T-cell (primary cell): Measurements from ENCODE around the gene PPIL3. TPM values are rescaled to one million over a fixed set of nuclear protein-coding genes. Genes with fewer than 3 reads are reported as not detected.
A peak's percentile ranks its signal among the peaks of the same experiment; 100 is the strongest.
"Not testable (repeated sequence)": the region's sequence is repeated elsewhere in the genome, so short reads cannot be mapped to it uniquely, and the experiment has no call there.

Experiments used
- ATAC-seq, 4 experiments: fragments of 200-7000 bp in 3 of 4; fragments of 150-1000 bp in 1 of 4; cut with Tn5 transposase; replicated peaks in 1 of 4; 1 replicate in 3 of 4; 2 replicates in 1 of 4; pipeline ENCODE4 v1.10.0; 2021; ENCODE audit warnings: moderate library complexity in 3 of 4, mild to moderate bottlenecking in 2 of 4, moderate number of reproducible peaks in 1 of 4
- CTCF ChIA-PET, 2 donors: fragments of 300-600 bp; sonication (Branson Sonifier 250); formaldehyde crosslinking; loops; one replicate each; lab custom pipeline; 2022; ENCODE audit warnings: antibody characterized with exemption in 2 of 2; lab: Charles Lee
- POLR2A ChIA-PET, 2 donors: fragments of 300-600 bp; sonication (Branson Sonifier 250); formaldehyde crosslinking; loops; one replicate each; lab custom pipeline; 2022; ENCODE audit warnings: antibody characterized with exemption in 2 of 2; lab: Charles Lee
- DNase-seq, 35 experiments: peaks; one replicate each; pipeline versions ENCODE4 v3.0.0 to v3.0.0-alpha.2; 2013 to 2023
- H3K27ac ChIP-seq: one replicate; pipeline ENCODE4 v1.5.1; 2013; ENCODE audit warnings: low read length
- H3K27me3 ChIP-seq, 2 experiments: replicated peaks in 1 of 2; 1 replicate in 1 of 2; 2 replicates in 1 of 2; pipeline versions ENCODE4 v1.6.1 to v1.7.0; 2013; ENCODE audit warnings: low read length in 1 of 2, mixed read lengths in 1 of 2; ENCODE audit not compliant: control insufficient read depth in 2 of 2, insufficient read depth in 2 of 2; ENCODE audit errors: extremely low read depth in 1 of 2
- H3K36me3 ChIP-seq, 2 donors: 1 replicate in 1 of 2; 2 replicates in 1 of 2; pipeline versions ENCODE4 v1.6.1 to v1.7.0; 2013; ENCODE audit warnings: low read length in 1 of 2; ENCODE audit not compliant: control insufficient read depth in 2 of 2, insufficient read depth in 1 of 2; ENCODE audit errors: extremely low read depth in 1 of 2
- H3K4me1 ChIP-seq, 2 experiments: 1 replicate in 1 of 2; 2 replicates in 1 of 2; pipeline versions ENCODE4 v1.6.1 to v1.7.0; 2013; ENCODE audit warnings: low read length in 2 of 2, mixed read lengths in 1 of 2; ENCODE audit not compliant: insufficient read depth in 2 of 2, control insufficient read depth in 1 of 2; ENCODE audit errors: extremely low read depth in 1 of 2
- H3K4me3 ChIP-seq, 2 donors: 1 replicate in 1 of 2; 2 replicates in 1 of 2; pipeline versions ENCODE4 v1.5.1 to v1.7.0; 2013; ENCODE audit warnings: mild to moderate bottlenecking in 2 of 2, low read length in 1 of 2, moderate library complexity in 1 of 2; ENCODE audit not compliant: control insufficient read depth in 1 of 2; ENCODE audit errors: extremely low read depth in 1 of 2
- H3K9me3 ChIP-seq: 2 replicates; pipeline ENCODE4 v1.7.0; 2013
- H3K27ac Mint-ChIP-seq, 2 donors: one replicate each; pipeline ENCODE4 v1.8.0; 2020 to 2021; ENCODE audit warnings: mild to moderate bottlenecking in 2 of 2, mixed read lengths in 2 of 2
- H3K27me3 Mint-ChIP-seq, 2 donors: one replicate each; pipeline ENCODE4 v1.8.0; 2021 to 2022; ENCODE audit warnings: mixed read lengths in 2 of 2
- H3K36me3 Mint-ChIP-seq: one replicate; pipeline ENCODE4 v1.8.0; 2021; ENCODE audit warnings: mixed read lengths
- H3K4me1 Mint-ChIP-seq, 3 donors: one replicate each; pipeline ENCODE4 v1.8.0; 2020 to 2022; ENCODE audit warnings: mixed read lengths in 3 of 3, mild to moderate bottlenecking in 1 of 3
- H3K4me3 Mint-ChIP-seq, 3 donors: one replicate each; pipeline ENCODE4 v1.8.0; 2020 to 2022; ENCODE audit warnings: mild to moderate bottlenecking in 3 of 3, mixed read lengths in 3 of 3, moderate library complexity in 3 of 3
- H3K9me3 Mint-ChIP-seq, 3 donors: one replicate each; pipeline ENCODE4 v1.8.0; 2020 to 2022; ENCODE audit warnings: mixed read lengths in 3 of 3
- WGBS: methylation state at CpG from one replicate; pipeline ENCODE4 v1.1.5; 2013; ENCODE audit warnings: missing lambda C conversion rate; ENCODE audit not compliant: insufficient coverage; 5-methylcytosine and 5-hydroxymethylcytosine counted together
- total RNA-seq, 35 experiments: library from RNA in 6 of 35; stranded (reverse) in 6 of 35; fragments of 120-200 nt in 1 of 35; gene quantifications; one replicate each; pipeline versions ENCODE4 v1.2.1 to v1.2.4 and lab custom pipeline; 2013 to 2026

PPIL3 gene
- total RNA-seq, 5 donors from 2014 or later (not counting 1 experiment from before 2014, with no cell fraction given): 28.0 to 44.2 (median 30.6) TPM

DNA sequence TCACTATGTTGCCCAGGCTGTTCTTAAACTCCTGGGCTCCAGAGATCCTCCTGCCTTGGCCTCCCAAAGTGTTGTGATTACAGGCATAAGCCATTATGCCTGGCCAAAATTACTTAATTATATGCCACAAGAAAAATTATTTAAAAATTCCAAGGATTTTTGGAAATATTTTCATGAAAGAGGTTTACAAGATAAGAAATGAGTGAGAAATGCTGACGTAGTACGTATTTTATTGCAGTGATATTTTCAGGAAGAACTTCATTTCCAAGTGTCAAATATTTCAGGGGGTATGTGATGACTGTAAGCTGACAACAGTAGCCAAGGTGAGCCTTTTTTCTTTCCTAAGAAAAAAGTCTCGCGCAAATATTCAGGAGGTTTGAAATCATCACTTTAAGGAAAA lies 21.1 kb upstream of the PPIL3 start:
- Histone ChIP-seq H3K36me3 (peaks cover 6 to 52% of the 10 kb centered on the region in 2 donors), H3K4me3 (no peak overlapping the region), H3K9me3 (no peaks in the 10 kb centered on the region), H3K27ac (no peak overlapping the region), H3K4me1 (no peaks in the 10 kb centered on the region), H3K27me3 (no peaks in the 10 kb centered on the region)
- Mint-ChIP-seq H3K27me3 (no peaks in the 10 kb centered on the region), H3K4me3 (no peak overlapping the region), H3K27ac (peak overlapping the region in 1 of 2 donors; percentile 28), H3K4me1 (no peaks in the 10 kb centered on the region), H3K36me3 (peaks cover 38% of the 10 kb centered on the region), H3K9me3 (no peaks in the 10 kb centered on the region)
- ChIA-PET POLR2A (interaction anchor here in 1 of 2 donors (0.7 kb wide), 1 partner anchor 9 kb away, joined by 14 read pairs; no protein-coding TSS in a partner anchor), CTCF (interaction anchor here in 1 of 2 donors (0.7 kb wide), 1 partner anchor 268 kb away, joined by 4 read pairs; no protein-coding TSS in a partner anchor)
- ATAC-seq (no peak), DNase-seq (no peak)
- WGBS: 100% methylated on average over 2 of the region's 4 CpGs

DNA sequence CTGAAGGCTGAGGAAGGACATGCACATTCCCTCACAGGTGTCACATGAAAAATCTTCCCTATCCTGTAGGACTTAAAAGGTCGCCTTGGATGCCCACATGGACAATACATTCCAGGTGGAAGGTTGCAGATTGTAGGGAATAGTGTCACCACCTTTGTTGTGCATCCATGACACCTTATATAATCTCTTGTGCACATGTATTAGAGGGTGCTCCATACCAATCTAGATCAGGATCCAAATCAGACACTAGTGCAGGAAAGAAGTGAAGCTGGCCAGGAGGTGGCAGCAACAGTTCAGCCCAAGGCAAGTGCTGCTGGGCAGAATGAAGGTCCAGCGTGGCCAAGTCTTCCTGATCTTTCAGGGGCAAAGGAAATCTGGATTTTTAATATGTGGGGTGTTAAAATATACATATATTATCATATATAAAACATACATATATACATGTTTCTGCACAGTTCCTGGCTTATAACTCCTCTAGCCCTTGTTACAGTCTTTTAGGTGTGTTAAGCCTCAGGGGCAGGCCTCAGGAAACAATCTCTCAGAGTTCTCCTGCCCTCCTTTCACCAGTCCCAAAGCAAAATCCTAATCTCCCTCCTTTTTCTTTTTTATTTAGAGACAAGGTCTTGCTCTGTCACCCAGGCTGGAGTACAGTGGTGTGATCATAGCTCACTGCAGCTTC lies 16.9 kb upstream of the PPIL3 start:
- H3K4me1 Mint-ChIP-seq: peaks cover 7 to 8% (median 7%) of the 10 kb centered on the region in 3 donors
- H3K9me3 ChIP-seq: no peaks in the 10 kb centered on the region
- peaks cover 4 to 43% of the 10 kb centered on the region in 2 donors for H3K36me3 ChIP-seq
- no peak overlapping the region for H3K4me3 Mint-ChIP-seq
- no peaks in the 10 kb centered on the region for H3K9me3 Mint-ChIP-seq
- no peaks in the 10 kb centered on the region for H3K27me3 ChIP-seq
- H3K27ac ChIP-seq: no peak overlapping the region
- CTCF ChIA-PET: interaction anchor here (0.6 to 2.6 kb wide), 7 partner anchors 163 to 328 kb away, joined by 3 to 20 read pairs (median 5); no protein-coding TSS in a partner anchor
- no CpG with 5 or more reads among the region's 2 CpGs for WGBS
- DNase-seq (peak in 21 of 35 experiments; percentile 3 to 57 (median 18)), ATAC-seq (peak in 1 of 4 experiments; percentile 29)
- peak overlapping the region in 1 of 2 donors; percentile 22 for H3K27ac Mint-ChIP-seq
- peaks cover 0 to 2% of the 10 kb centered on the region in 2 experiments for H3K4me1 ChIP-seq
- peaks cover 29% of the 10 kb centered on the region for H3K36me3 Mint-ChIP-seq
- H3K27me3 Mint-ChIP-seq: no peaks in the 10 kb centered on the region
- POLR2A ChIA-PET: interaction anchor here in 1 of 2 donors (0.5 kb wide), 1 partner anchor 28 kb away, joined by 3 read pairs; no protein-coding TSS in a partner anchor
- no peak overlapping the region for H3K4me3 ChIP-seq

DNA sequence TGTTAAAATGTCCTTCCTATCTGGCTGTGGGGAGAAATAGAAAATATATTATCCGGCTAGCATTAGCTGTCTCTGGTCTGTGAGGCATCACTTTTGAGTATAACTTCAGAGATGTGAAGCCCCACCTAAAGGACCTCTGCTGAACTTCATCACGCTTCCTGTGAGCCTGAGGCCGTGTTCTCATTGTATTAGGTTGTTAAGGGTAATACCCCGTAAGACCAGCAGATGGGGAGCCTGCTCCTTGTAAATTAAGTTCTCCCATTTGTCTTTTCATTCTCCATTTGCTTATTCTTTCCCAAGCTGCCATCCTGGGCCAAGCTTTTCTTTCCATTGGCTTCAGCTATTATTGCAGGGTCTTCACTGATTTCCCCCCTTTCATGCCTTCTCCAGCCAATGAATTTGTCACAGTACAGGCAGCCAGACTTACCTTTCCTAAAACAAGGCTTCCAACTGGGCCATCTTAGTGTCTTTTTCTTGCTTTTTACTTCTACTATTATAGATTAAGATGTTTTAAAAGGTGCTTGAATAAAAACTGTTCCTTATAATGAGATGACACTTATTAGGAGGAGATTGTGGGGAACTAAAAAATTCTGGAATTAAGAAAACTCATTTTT lies 12.7 kb upstream of the PPIL3 start:
- Mint-ChIP-seq H3K36me3 (peaks cover 41% of the 10 kb centered on the region), H3K4me3 (no peak overlapping the region), H3K27me3 (no peaks in the 10 kb centered on the region), H3K9me3 (no peaks in the 10 kb centered on the region), H3K27ac (peak overlapping the region; percentile 4 to 43), H3K4me1 (peaks cover 7 to 8% (median 7%) of the 10 kb centered on the region in 3 donors)
- peaks cover 0 to 2% of the 10 kb centered on the region in 2 experiments for H3K4me1 ChIP-seq
- H3K27ac ChIP-seq: peak overlapping the region; percentile 34
- DNase-seq (peak; percentile 34 to 89 (median 69)), ATAC-seq (peak; percentile 100)
- POLR2A ChIA-PET: interaction anchor here (0.6 kb wide), 3 partner anchors 8 to 1266 kb away, joined by 3 to 14 read pairs (median 8); no protein-coding TSS in a partner anchor
- CTCF ChIA-PET: interaction anchor here (0.6 to 2.1 kb wide), 20 partner anchors 11 to 332 kb away, joined by 3 to 23 read pairs (median 6); partner anchors contain the start of genes CASP10 (in 1 of the 2), CLK1 (in 1 of the 2), HYCC2 (in 1 of the 2) and NDUFB3 (in 1 of the 2)
- H3K36me3 ChIP-seq: peaks cover 5 to 63% of the 10 kb centered on the region in 2 donors
- WGBS: no CpG with 5 or more reads among the region's 4 CpGs
- H3K4me3 ChIP-seq: no peak overlapping the region
- no peaks in the 10 kb centered on the region for H3K27me3 ChIP-seq
- H3K9me3 ChIP-seq: no peaks in the 10 kb centered on the region

DNA sequence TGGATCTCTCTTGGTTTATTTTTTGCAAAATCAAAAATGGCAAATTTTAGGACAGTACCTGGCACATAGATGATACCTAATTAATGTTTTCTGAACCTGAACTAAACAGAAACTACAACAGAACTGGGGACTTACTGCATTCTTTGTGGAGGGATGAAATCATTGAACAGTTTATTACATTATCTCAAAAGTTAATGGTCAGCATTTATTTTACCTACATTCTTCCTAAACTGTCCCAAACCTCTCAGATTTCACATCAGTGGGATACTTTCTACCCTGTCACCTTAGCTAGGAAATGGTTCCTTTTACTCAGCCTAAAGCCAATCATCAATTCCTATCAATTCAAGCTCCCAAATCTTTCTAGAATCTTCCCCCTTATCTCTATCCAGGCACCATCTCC lies 10.6 kb upstream of the PPIL3 start:
- ATAC-seq (no peak), DNase-seq (no peak)
- Mint-ChIP-seq H3K27ac (peak overlapping the region in 1 of 2 donors; percentile 25), H3K4me3 (no peak overlapping the region), H3K4me1 (peaks cover 7 to 8% (median 7%) of the 10 kb centered on the region in 3 donors), H3K27me3 (no peaks in the 10 kb centered on the region), H3K36me3 (peaks cover 48% of the 10 kb centered on the region), H3K9me3 (no peaks in the 10 kb centered on the region)
- Histone ChIP-seq H3K4me3 (no peak overlapping the region), H3K4me1 (peaks cover 0 to 2% of the 10 kb centered on the region in 2 experiments), H3K27ac (no peak overlapping the region), H3K36me3 (peaks cover 3 to 71% of the 10 kb centered on the region in 2 donors), H3K27me3 (no peaks in the 10 kb centered on the region), H3K9me3 (no peaks in the 10 kb centered on the region)
- POLR2A ChIA-PET: interaction anchor here in 1 of 2 donors (1.0 kb wide), 1 partner anchor 10 kb away, joined by 3 read pairs; the partner anchor contains the start of gene NIF3L1
- CTCF ChIA-PET: no interaction called here

DNA sequence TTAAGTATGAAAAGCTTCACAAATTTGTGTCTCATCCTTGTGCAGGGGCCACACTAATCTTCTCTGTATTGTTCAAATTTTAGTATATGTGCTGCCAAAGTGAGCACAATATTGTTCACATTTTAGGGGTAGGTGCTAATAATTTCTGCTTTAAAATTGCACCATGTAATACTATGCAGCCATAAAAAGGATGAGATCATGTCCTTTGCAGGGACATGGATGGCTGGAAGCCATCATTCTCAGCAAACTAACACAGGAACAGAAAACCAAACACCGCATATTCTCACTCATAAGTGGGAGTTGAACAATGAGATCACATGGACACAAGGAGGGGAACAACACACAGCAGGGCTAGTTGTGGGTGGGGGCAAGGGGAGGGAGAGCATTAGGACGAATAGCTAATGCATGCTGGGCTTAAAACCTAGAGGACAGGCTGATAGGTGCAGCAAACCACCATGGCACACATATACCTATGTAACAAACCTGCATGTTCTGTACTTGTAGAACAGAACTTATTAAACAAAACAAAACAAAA lies 7.1 kb downstream of the PPIL3 start:
- H3K27ac Mint-ChIP-seq, H3K4me3 ChIP-seq, H3K9me3 ChIP-seq, DNase-seq, H3K27me3 ChIP-seq, H3K27ac ChIP-seq, H3K4me3 Mint-ChIP-seq, H3K27me3 Mint-ChIP-seq, H3K9me3 Mint-ChIP-seq, ATAC-seq, POLR2A ChIA-PET, H3K4me1 ChIP-seq: not testable (repeated sequence)
- WGBS: no CpG with 5 or more reads among the region's 2 CpGs
- CTCF ChIA-PET: interaction anchor here in 1 of 2 donors (0.5 kb wide), 1 partner anchor 31 kb away, joined by 3 read pairs; no protein-coding TSS in a partner anchor
- Mint-ChIP-seq H3K4me1 (peaks cover 4 to 17% (median 12%) of the 10 kb centered on the region in 3 donors), H3K36me3 (peaks cover 37% of the 10 kb centered on the region)
- peaks cover 0 to 69% of the 10 kb centered on the region in 2 donors for H3K36me3 ChIP-seq
